ENCODE measurements around the gene TSFM.

TSFM gene

GRCh38 chr12:57746025-57746424 lies 36.6 kb upstream of the TSFM start:
- no peak for DNase-seq

GRCh38 chr12:57749061-57749460 lies 33.5 kb upstream of the TSFM start:
- no peak for DNase-seq

GRCh38 chr12:57750561-57751431 lies 31.8 kb upstream of the TSFM start:
- no peak for DNase-seq

DNA sequence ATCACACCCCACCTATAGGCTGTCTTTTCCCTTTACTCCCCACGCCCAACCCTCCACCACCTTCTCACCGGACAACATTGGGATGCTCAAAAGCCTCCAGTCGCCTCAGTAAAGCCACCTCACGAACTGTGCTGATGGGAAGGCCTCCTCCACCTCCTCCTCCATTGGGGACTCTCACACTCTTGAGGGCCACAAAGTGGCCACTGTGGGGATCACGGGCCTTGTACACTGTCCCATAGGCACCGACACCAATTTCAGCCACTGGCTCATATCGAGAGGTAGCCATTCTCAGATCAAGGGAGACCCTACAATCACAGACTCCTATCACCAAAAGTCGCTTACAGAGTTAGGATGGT lies 31.2 kb upstream of the TSFM start:
- DNase-seq: no peak

- peak; percentile 100 for DNase-seq
Observed at GRCh38 chr12:57751788-57752667, 30.6 kb upstream of the TSFM start, which contains the start of gene CDK4. TSS of gene CDK4 (minus strand) at chr12:57752310. CDS start at chr12:57751717, 593 bp downstream.

- no peak for DNase-seq
Observed at GRCh38 chr12:57752668-57753000, 30.0 kb upstream of the TSFM start.

- DNase-seq: no peak
Observed at GRCh38 chr12:57753756-57754337, 28.7 kb upstream of the TSFM start.

DNA sequence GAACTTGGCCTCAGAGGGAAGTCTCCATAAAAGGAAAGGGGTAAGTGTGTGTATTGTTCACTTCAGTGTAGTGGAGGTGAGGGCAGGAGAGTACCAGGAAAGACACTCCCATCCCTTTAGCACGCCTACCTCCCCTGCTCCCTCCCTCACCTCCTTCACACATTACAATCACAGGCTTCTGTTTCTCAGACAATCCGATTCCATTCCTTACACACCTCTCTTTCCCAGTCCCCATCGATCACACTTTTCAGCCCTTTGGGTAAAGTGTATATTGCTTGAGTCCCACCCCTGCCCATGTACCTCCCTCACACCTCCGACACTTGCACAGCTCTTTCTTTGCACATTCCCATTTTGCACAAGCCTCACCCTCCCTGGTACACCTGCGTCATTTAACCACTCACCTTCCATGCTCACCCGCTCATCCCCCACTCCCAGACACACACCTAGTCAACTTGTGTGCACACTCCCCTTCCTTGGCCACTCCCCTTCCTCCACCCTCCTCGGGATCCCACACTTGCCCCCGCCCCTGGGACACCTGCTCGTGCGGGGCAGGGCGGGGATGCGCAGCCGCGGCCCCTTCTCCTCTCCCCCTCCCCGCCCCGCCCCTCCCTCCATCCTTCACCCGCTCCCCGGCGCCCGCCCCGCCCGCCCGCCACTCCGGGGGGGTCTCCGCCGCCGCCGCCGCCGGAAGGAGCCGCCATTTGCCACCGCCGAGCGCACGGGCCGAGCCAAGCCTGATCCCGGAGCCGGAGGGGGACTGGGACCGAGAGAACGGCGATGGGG lies 28.0 kb upstream of the TSFM start, which contains the start of gene MARCHF9:
TSS of gene MARCHF9 (plus strand) at position 693 of the 783 bp plus-strand sequence. CDS start 426 bp downstream, outside the sequence.
- DNase-seq: no peak

DNA sequence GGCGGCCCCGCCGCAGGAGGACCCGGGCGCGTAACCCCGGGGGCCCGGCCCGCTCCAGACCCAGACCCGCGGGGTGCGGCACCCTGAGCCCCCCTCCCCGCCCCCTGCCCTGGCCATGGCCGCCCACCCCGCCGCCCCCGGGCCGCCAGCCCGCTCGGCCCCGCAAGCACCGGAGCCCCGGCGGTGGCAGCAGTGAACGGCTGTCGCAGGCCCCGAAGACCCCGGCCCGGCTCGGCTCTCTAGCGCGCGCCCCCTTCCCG lies 27.5 kb upstream of the TSFM start:
- DNase-seq: no peak

GRCh38 chr12:57755454-57756372 lies 26.9 kb upstream of the TSFM start:
- DNase-seq: no peak

DNA sequence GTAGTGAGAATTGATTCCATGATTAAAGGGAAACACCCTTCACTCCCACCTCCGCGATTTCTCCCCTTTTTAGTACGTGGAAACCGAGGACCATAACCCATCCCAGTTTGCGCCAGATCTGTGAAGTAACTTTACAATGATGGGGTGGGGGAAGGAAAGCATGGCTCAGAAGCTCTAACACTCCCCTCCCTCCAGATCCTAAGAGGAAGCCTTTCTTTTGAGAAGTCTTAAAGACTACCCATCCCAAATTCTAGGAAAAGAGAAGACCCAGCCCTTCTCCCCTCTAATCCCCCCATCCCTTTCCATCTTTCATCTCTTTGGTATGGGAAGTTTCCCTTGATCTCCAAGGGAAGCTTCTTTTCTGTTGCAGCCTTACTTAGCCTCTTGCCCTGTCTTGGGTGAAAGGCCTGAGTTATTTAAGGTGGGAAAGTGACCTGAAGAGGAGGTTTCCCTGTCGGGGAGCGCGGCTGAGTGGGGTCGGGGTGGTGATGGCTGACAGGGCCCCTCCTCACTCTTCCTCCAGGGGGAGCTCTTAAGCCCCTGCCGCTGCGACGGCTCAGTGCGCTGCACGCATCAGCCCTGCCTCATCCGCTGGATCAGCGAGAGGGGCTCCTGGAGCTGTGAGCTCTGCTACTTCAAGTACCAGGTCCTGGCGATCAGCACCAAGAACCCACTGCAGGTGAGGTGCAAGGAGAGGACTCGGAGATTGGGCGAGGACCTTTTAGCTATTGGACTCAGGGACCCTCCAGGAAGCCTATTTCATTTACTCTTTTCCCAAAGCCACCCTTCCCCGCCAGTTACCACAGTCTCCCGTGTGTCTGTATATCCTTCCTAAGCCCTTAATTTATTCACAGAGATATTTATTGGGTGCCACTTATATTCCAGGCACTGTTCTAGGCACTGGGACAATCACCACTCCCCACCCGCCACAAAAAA lies 25.9 kb upstream of the TSFM start:
- no peak for DNase-seq

GRCh38 chr12:57757771-57758170 lies 24.8 kb upstream of the TSFM start:
- DNase-seq: no peak

DNA sequence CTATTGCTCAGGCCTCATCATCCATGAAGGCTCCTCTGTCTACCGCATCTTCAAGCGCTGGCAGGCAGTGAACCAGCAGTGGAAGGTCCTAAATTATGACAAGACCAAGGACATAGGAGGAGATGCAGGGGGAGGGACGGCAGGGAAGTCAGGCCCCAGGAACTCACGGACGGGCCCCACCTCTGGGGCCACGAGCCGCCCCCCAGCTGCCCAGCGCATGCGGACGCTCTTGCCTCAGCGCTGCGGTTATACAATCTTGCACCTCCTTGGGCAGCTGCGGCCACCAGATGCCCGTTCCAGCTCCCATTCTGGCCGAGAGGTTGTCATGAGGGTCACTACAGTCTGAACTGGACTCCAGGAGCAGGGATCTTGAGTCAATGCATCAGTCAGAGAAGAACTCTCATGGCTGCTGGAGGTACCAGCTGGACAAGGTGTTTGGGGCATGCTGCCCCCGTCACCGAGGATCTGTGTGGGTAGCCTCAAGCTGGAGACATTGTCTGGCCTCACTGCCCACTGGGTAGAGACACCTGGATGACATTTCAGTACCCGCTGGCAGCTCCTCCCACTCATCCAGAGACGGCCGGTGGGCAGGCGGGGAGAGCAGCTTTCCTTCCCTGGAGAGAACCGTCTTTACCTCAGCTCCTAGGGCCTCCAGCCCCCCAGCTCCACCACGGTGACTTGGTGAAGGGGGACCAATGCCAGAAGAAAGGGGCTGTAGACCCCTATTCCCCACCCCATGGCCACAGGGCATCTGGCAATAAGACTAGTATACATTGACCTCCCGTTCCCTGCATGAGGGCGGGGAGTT lies 23.8 kb upstream of the TSFM start:
- no peak for DNase-seq

DNA sequence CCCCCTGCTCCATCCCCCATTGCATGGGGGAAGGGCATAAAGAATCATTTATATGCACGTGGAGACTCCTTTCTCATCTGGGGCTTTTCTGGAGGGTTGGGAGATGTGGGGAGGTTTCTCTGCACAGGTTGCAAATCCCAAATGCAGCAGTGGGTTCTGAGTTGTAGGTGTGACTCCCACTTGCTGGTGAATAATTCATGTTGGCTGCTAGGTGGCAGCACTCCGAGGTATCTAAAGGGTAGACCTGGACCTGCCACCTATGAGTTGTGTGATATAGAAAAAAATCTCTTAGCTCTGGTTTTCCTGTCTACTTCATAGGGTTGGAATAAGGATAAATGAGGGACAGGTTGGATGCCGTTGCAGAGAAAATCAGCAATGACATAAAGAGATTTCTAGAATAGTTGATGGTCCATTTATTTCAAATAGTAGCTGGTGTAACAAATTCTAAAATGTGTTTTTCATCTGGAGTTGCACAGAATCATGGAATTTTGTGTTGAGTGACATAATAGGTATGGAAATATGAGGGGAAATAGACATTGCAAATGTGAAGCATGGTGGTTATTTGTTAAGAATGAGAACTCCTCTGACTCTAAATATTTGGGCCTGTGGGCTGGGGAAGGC lies 23.1 kb upstream of the TSFM start:
- no peak for DNase-seq

- DNase-seq: no peak
Observed at GRCh38 chr12:57760347-57760982, 22.1 kb upstream of the TSFM start.

DNA sequence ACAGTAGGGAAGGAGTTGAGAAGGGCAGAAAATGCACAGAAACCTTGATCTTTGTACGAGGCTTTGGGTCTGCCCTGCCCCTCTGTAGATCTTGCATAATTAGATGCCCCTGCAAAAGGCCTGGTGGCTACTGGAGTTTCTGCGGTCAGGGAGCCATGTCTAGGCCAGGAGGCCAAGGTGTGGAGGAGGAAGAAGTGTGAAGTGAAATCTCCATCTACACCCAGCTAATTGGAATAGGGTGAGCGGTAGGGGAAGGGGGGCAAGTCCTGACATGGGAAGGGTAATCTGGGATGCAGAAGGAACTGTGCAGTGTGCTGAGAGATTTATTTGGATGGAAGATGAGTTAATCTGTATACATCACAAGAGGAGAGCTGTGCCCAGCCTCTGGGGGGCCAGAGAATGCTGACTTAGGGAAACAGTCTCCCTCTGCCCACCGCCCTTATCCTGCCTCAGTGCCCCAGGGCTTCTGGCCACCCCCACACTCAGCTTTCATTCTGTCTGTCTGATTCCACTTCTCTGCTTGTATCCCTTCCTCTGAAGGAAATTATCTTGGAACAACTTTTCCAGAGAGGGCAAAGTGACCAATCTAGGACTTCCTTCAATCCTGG lies 21.1 kb upstream of the TSFM start:
- DNase-seq: no peak

DNA sequence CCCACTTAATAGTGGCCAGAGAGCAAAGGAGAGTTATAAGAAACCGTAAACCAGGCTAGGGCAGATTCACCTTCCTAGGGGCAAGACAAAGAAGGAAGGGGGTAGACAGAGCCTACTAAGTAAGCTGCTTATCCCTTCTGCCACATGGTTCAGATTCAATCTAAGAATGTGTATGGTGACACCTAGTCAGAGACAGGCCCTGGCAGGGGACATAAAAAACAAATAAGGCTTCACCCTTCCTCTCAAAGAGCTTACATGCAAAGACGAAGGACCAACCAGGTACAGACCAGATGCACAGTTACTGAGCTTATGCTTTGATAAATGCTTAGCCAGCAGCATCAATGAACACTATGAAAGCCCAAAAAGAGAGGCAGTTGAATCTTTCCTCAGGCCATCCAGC lies 20.1 kb upstream of the TSFM start:
- no peak for DNase-seq

Measured in GOT3 (cell line).